Measurements from ENCODE around the gene GORASP1.

Gene GORASP1

DNA sequence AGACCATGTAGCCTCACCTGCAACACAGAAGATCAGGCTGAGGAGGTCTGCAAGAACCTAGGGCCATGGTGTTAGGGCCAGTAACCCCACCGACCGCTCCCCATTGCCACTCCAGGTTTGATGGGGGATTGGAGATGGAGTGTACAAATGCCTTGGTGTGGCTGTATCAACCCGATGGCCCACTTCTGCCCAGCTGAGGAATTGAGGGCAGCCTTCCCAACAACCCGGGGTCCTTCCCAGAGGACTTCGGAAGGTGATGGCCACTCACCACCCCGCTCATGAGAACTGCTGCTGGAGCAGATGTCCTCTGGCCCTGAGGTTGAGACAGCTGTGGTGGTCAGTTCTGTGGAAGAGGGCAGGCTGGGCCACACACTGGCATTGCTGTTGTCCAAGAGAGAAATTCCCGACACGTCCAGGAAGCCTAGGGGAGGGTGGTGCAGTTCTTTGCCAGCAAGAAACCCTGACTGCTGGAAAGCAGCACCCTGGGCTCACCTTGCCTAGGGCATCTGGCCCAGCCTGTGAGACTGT lies 8.9 kb downstream of the GORASP1 start:
- no peak for DNase-seq (ENCODE audit: low spot score)
- TF ChIP-seq, protein P1, sequence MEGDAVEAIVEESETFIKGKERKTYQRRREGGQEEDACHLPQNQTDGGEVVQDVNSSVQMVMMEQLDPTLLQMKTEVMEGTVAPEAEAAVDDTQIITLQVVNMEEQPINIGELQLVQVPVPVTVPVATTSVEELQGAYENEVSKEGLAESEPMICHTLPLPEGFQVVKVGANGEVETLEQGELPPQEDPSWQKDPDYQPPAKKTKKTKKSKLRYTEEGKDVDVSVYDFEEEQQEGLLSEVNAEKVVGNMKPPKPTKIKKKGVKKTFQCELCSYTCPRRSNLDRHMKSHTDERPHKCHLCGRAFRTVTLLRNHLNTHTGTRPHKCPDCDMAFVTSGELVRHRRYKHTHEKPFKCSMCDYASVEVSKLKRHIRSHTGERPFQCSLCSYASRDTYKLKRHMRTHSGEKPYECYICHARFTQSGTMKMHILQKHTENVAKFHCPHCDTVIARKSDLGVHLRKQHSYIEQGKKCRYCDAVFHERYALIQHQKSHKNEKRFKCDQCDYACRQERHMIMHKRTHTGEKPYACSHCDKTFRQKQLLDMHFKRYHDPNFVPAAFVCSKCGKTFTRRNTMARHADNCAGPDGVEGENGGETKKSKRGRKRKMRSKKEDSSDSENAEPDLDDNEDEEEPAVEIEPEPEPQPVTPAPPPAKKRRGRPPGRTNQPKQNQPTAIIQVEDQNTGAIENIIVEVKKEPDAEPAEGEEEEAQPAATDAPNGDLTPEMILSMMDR (IDR thresholded peaks at IDR 0.05; ENCODE audit: extremely low read depth, insufficient read depth, missing control alignments), result no peak
- in situ Hi-C loops (cut with MboI; ENCODE audit: low pct_unique_long_range_greater_than_20kb, low sequenced_read_pairs, unreplicated experiment), result loop anchor here (10.0 kb wide), 1 partner anchor 176 kb away; no protein-coding TSS in a partner anchor

DNA sequence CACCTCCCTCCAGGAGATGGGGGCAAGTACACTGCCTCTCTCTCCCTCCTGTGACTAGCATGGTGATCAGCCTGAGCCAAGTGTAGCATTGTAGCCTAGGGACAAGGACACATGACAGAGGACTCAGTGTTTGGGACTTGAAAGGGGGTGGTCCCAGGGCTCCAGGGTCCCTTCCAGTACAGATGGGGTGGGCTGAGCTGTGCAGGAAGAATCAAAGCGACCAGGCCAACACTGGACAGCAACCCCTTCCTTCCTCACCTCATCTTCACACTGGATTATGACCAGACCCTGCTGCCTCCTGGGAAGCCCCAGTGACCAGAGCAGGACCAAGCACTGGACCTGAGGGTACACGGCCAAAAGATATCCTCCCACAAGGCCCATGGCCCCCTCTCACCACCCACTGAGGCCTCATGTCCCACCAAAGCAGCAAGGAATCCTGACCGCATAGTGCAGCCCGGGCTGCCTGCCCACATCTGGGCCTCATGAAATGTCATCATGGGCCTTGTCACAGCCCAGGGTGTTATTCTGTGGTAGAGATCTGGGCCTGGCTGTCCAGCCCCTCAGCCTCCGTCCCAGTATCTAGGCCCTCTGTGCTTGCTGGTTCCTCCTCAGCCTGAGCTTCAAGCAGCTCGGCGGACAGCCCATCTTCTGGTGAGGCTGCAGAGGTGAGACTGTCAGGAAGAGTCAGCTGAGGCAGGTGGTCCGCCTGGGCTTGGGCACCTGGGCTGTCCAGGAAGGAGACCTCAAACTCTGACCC lies 9.5 kb downstream of the GORASP1 start:
- TF ChIP-seq, protein P1 (IDR thresholded peaks at IDR 0.05; ENCODE audit: extremely low read depth, insufficient read depth, missing control alignments), result no peak
- in situ Hi-C loops (cut with MboI; ENCODE audit: low pct_unique_long_range_greater_than_20kb, low sequenced_read_pairs, unreplicated experiment), result loop anchor here (10.0 kb wide), 1 partner anchor 177 kb away; no protein-coding TSS in a partner anchor
- no peak for DNase-seq (ENCODE audit: low spot score)

DNA sequence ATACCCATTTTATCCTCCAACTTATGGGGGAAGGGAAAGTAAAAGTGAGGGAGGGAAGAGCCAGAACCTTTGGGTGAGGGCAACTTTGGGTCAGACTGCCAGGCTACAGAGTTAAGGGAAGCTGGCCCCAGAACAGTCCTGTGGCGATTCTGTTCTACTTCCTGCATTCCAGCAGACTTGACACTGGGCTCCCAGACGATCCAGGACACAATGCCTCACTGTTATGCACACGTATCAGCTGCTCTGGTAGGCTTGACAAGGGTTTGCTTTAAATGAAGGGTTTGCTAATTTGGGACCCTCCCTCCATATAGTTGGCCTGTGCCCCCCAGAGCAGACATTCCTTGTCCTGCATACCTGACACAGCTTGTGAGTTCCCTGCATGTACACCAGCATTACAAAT lies 10.7 kb downstream of the GORASP1 start:
- TF ChIP-seq, protein P1 (IDR thresholded peaks at IDR 0.05; ENCODE audit: extremely low read depth, insufficient read depth, missing control alignments), result no peak
- no peak for DNase-seq (ENCODE audit: low spot score)
- in situ Hi-C loops (cut with MboI; ENCODE audit: low pct_unique_long_range_greater_than_20kb, low sequenced_read_pairs, unreplicated experiment), result loop anchor here (10.0 kb wide), 1 partner anchor 178 kb away; no protein-coding TSS in a partner anchor

DNA sequence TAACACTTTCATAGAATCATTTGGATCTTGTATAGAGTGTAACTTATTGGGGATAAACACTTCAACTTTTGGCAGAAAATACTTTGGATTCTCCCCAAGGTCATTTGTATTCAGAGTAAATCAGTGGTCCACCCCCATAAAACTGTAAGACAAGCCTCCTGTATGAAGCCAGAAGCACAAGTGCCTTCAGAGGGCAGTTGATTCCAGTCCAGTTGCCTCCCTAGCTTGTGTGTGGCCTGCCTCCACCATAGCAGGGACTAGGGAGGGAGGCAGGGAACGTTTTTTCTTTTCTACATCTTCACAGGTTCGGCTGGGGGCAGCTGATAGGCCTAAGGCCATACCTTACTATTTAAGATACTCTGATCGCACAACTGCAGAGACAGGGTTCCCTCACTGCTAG lies 11.6 kb downstream of the GORASP1 start:
- in situ Hi-C loops (cut with MboI; ENCODE audit: low pct_unique_long_range_greater_than_20kb, low sequenced_read_pairs, unreplicated experiment), result loop anchor here (10.0 kb wide), 1 partner anchor 179 kb away; no protein-coding TSS in a partner anchor
- TF ChIP-seq, protein P1 (IDR thresholded peaks at IDR 0.05; ENCODE audit: extremely low read depth, insufficient read depth, missing control alignments), result no peak
- DNase-seq (ENCODE audit: low spot score), result no peak

DNA sequence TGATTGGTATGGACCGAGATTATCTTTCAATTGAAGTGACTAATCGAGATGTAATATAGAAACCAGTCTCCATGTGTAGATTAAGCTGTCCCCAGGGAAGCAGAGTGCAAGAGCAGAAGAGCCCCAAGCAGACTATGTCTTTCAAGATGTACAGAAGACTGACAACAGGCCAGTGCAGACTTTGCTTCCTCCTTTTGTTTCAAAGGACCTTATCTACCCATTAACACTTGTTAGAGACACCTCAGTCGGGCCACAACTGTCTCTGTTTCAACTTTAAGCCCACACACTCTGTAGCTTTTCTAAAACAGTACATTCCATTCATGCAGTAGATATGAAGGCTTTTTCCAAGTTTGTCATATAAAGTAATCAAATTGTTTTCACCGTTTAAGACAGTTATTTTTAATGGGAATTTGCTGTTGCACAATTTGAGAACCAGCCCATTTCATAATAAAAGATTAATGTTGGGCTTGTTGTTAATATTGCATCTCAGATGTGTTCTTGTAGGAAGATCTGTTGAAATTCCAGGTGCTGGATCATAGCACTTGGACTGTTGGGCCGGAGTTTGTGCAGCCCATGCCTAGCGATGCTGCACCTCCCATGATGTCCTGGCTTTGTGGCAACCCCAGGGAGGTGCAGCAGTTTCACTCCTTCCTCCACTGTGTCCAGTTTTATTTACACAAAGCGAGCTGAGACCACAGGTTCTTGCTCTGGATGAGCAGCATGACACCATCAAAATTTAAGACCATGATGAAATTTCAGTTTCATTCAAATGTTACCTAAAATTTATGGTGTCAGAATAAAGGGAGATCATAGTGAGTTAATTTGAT lies 12.4 kb downstream of the GORASP1 start:
- in situ Hi-C loops (cut with MboI; ENCODE audit: low pct_unique_long_range_greater_than_20kb, low sequenced_read_pairs, unreplicated experiment), result loop anchor here (10.0 kb wide), 1 partner anchor 180 kb away; no protein-coding TSS in a partner anchor
- no peak for DNase-seq (ENCODE audit: low spot score)
- TF ChIP-seq, protein P1 (IDR thresholded peaks at IDR 0.05; ENCODE audit: extremely low read depth, insufficient read depth, missing control alignments), result no peak

DNA sequence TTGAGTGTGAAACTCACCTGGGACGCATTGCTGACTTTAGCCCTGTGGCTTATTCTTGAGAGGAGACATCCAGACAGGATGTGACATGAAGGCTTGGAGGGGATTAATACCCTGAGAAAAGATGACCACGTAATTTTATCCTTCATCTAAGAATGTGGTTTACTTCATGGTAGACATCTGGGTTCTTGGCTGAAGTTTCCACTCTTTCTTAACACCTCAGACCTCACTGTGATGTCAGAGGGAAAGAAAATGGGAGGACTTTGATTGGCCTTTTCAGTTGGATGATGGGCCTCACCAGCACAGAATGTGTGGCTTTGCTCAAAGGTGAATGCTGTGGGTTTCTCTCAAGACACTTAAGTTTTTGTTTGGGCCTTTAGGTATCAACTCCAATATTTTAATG lies 16.5 kb downstream of the GORASP1 start:
- TF ChIP-seq, protein P1 (IDR thresholded peaks at IDR 0.05; ENCODE audit: extremely low read depth, insufficient read depth, missing control alignments), result no peak
- DNase-seq (ENCODE audit: low spot score), result no peak
- in situ Hi-C loops (cut with MboI; ENCODE audit: low pct_unique_long_range_greater_than_20kb, low sequenced_read_pairs, unreplicated experiment), result loop anchor here (10.0 kb wide), 1 partner anchor 184 kb away; no protein-coding TSS in a partner anchor
